Measurements from ENCODE around the gene UBAC1. TPM values are rescaled to one million over a fixed set of nuclear protein-coding genes. Genes with fewer than 3 reads are reported as not detected.

UBAC1 gene
- total and polyA plus RNA-seq, 9 of the 15 experiments (the other 6 are each of a cell fraction or from before 2014, with no cell fraction given) = 94.0 to 399 (median 228) TPM

GRCh38 chr9:135961277-135961715 lies at the start of gene UBAC1 (continued):
- no peak for TF ChIP-seq RBFOX2 (IDR thresholded peaks at IDR 0.05; ENCODE audit: low read depth, low read length)
- TF ChIP-seq TCF7 (IDR thresholded peaks at IDR 0.05; ENCODE audit: borderline replicate concordance) = no peak
- no peak for TF ChIP-seq ADNP (tag; IDR thresholded peaks at IDR 0.05)
- TF ChIP-seq HNRNPL (IDR thresholded peaks at IDR 0.05; ENCODE audit: low read depth, low read length) = no peak
- peak; percentile 92 for TF ChIP-seq SMAD4 (CRISPR knock-in tag; conservative IDR thresholded peaks at IDR 0.05)
- TF ChIP-seq ZNF224 (CRISPR knock-in tag; IDR thresholded peaks at IDR 0.05) = no peak
- no peak for TF ChIP-seq NCOA2 (IDR thresholded peaks at IDR 0.05; ENCODE audit: partially characterized antibody in 2 of 2)
- peak; percentile 95 for TF ChIP-seq SIX5 (IDR thresholded peaks at IDR 0.05; ENCODE audit: borderline replicate concordance in 1 of 2, insufficient read depth in 1 of 2, low read depth in 1 of 2, low read length in 2 of 2)
- TF ChIP-seq NR2C1 (IDR thresholded peaks at IDR 0.05) = no peak
- TF ChIP-seq NR2C1 (tag; IDR thresholded peaks at IDR 0.05) = peak; percentile 81
- TF ChIP-seq PHTF2 (CRISPR knock-in tag; IDR thresholded peaks at IDR 0.05) = no peak
- TF ChIP-seq ZBTB9 (CRISPR knock-in tag; IDR thresholded peaks at IDR 0.05) = no peak; the same call in 1 of the 2 replicates
- peak; percentile 96 for TF ChIP-seq HCFC1 (IDR thresholded peaks at IDR 0.05; ENCODE audit: low read depth, low read length)
- TF ChIP-seq E4F1 (CRISPR knock-in tag; IDR thresholded peaks at IDR 0.05; ENCODE audit: borderline replicate concordance) = no peak
- TF ChIP-seq GABPB1 (CRISPR knock-in tag; IDR thresholded peaks at IDR 0.05) = peak; percentile 99
- TF ChIP-seq ZZZ3 (IDR thresholded peaks at IDR 0.05) = no peak
- no peak for TF ChIP-seq FIP1L1 (IDR thresholded peaks at IDR 0.05; ENCODE audit: low read depth, low read length, poor library complexity, severe bottlenecking)
- peak in 1 of 3 experiments; percentile 94; a peak in 2 of 6 replicates for TF ChIP-seq ZBTB11 (CRISPR knock-in tag; IDR thresholded peaks at IDR 0.05)
- TF ChIP-seq HMBOX1 (IDR thresholded peaks at IDR 0.05) = no peak
